ENCODE data around the gene MDK.

MDK gene

GRCh38 chr11:46422588-46422987, 41.1 kb downstream of the MDK start:
- no peak for DNase-seq (ENCODE audit: low read depth in 1 of 2, low spot score in 1 of 2)
- TF ChIP-seq GABPA (IDR thresholded peaks at IDR 0.05; ENCODE audit: low read depth): no peak
- TF ChIP-seq REST (IDR thresholded peaks at IDR 0.05; ENCODE audit: insufficient replicate concordance, low read depth): no peak
- no peak for TF ChIP-seq CTCF (IDR thresholded peaks at IDR 0.05; ENCODE audit: insufficient read depth, low read length)
- no peak for TF ChIP-seq SPI1 (IDR thresholded peaks at IDR 0.05; ENCODE audit: borderline replicate concordance, low read depth)
- no peak for TF ChIP-seq POLR2AphosphoS5 (IDR thresholded peaks at IDR 0.05; ENCODE audit: low read depth)
- H3K27me3 ChIP-seq (ENCODE audit: insufficient read depth, poor library complexity, severe bottlenecking): no peaks in the 10 kb centered on the region
- H3K27ac ChIP-seq (replicated peaks): no peak overlapping the region
- H3K4me3 ChIP-seq (replicated peaks; ENCODE audit: insufficient read depth, low read length): no peak overlapping the region

- TF ChIP-seq CTCF (IDR thresholded peaks at IDR 0.05; ENCODE audit: insufficient read depth, low read length) (no peak), GABPA (IDR thresholded peaks at IDR 0.05; ENCODE audit: low read depth) (no peak)
- DNase-seq (ENCODE audit: low read depth in 1 of 2, low spot score in 1 of 2): no peak
- Histone ChIP-seq H3K4me3 (replicated peaks; ENCODE audit: insufficient read depth, low read length) (no peak overlapping the region), H3K27ac (replicated peaks) (no peak overlapping the region), H3K27me3 (ENCODE audit: insufficient read depth, poor library complexity, severe bottlenecking) (no peaks in the 10 kb centered on the region)
Observed at GRCh38 chr11:46426233-46426991, 44.9 kb downstream of the MDK start.

- H3K27ac ChIP-seq (replicated peaks): no peak overlapping the region
Observed at GRCh38 chr11:46427364-46427763, 45.9 kb downstream of the MDK start.

More at GRCh38 chr11:46427364-46427763, 45.9 kb downstream of the MDK start:
- H3K4me3 ChIP-seq (replicated peaks; ENCODE audit: insufficient read depth, low read length): no peak overlapping the region
- no peak for DNase-seq (ENCODE audit: low read depth in 1 of 2, low spot score in 1 of 2)
- H3K27me3 ChIP-seq (ENCODE audit: insufficient read depth, poor library complexity, severe bottlenecking): no peaks in the 10 kb centered on the region
- TF ChIP-seq REST (IDR thresholded peaks at IDR 0.05; ENCODE audit: insufficient replicate concordance, low read depth): no peak
- TF ChIP-seq GABPA (IDR thresholded peaks at IDR 0.05; ENCODE audit: low read depth): no peak
- no peak for TF ChIP-seq SPI1 (IDR thresholded peaks at IDR 0.05; ENCODE audit: borderline replicate concordance, low read depth)
- TF ChIP-seq CTCF (IDR thresholded peaks at IDR 0.05; ENCODE audit: insufficient read depth, low read length): no peak

All from HL-60 (cell line).